ENCODE measurements around the gene TSHZ1.
"Not testable (repeated sequence)": the region's sequence is repeated elsewhere in the genome, so short reads cannot be mapped to it uniquely, and the experiment has no call there.

TSHZ1 gene

GRCh38 chr18:75183973-75184493, 26.6 kb upstream of the TSHZ1 start:
- DNase-seq (ENCODE audit: low spot score), result no peak

GRCh38 chr18:75185460-75185859, 25.1 kb upstream of the TSHZ1 start:
- DNase-seq (ENCODE audit: low spot score), result no peak

GRCh38 chr18:75187702-75188101, 22.9 kb upstream of the TSHZ1 start:
- not testable (repeated sequence) for DNase-seq (ENCODE audit: low spot score)

GRCh38 chr18:75189696-75190095, 20.9 kb upstream of the TSHZ1 start:
- no peak for DNase-seq (ENCODE audit: low spot score)

- DNase-seq (ENCODE audit: low spot score), result no peak
Measured at GRCh38 chr18:75192899-75193298, 17.7 kb upstream of the TSHZ1 start.

- no peak for DNase-seq (ENCODE audit: low spot score)
Measured at GRCh38 chr18:75198036-75198435, 12.6 kb upstream of the TSHZ1 start.

- DNase-seq (ENCODE audit: low spot score), result no peak
Measured at GRCh38 chr18:75199327-75199726, 11.3 kb upstream of the TSHZ1 start.

GRCh38 chr18:75200071-75200470, 10.5 kb upstream of the TSHZ1 start:
- no peak for DNase-seq (ENCODE audit: low spot score)

- no peak for DNase-seq (ENCODE audit: low spot score)
Measured at GRCh38 chr18:75200605-75201280, 9.9 kb upstream of the TSHZ1 start.

- DNase-seq (ENCODE audit: low spot score), result no peak
Measured at GRCh38 chr18:75201282-75202270, 9.0 kb upstream of the TSHZ1 start.

GRCh38 chr18:75202696-75203365, 7.8 kb upstream of the TSHZ1 start:
- no peak for DNase-seq (ENCODE audit: low spot score)

- no peak for DNase-seq (ENCODE audit: low spot score)
Measured at GRCh38 chr18:75203416-75204268, 7.0 kb upstream of the TSHZ1 start.

- DNase-seq (ENCODE audit: low spot score), result no peak
Measured at GRCh38 chr18:75204269-75204731, 6.3 kb upstream of the TSHZ1 start.

- no peak for DNase-seq (ENCODE audit: low spot score)
Measured at GRCh38 chr18:75204732-75205513, 5.7 kb upstream of the TSHZ1 start.

GRCh38 chr18:75205514-75206132, 5.0 kb upstream of the TSHZ1 start:
- no peak for DNase-seq (ENCODE audit: low spot score)

GRCh38 chr18:75206452-75207309, 3.9 kb upstream of the TSHZ1 start:
- no peak for DNase-seq (ENCODE audit: low spot score)

- peak; percentile 61 for DNase-seq (ENCODE audit: low spot score)
Measured at GRCh38 chr18:75207310-75208154, 3.1 kb upstream of the TSHZ1 start.
